ENCODE measurements around the gene CPNE6. TPM values are rescaled to one million over a fixed set of nuclear protein-coding genes. Genes with fewer than 3 reads are reported as not detected.

CPNE6 gene
- total and polyA plus RNA-seq, 2 of the 13 experiments (the other 11 are each of a cell fraction or from before 2014, with no cell fraction given), result not detected

- TF ChIP-seq ZNF503 (CRISPR knock-in tag; IDR thresholded peaks at IDR 0.05) (peak; percentile 64; the same call in 1 of the 2 replicates), MTA3 (CRISPR knock-in tag; IDR thresholded peaks at IDR 0.05) (no peak), ZNF414 (CRISPR knock-in tag; IDR thresholded peaks at IDR 0.05) (0 out of 2 replicates have a peak, but pooled peaks have one; percentile 42), KLF15 (CRISPR knock-in tag; IDR thresholded peaks at IDR 0.05; ENCODE audit: borderline replicate concordance) (peak; percentile 63; the same call in 1 of the 2 replicates), ZNF317 (CRISPR knock-in tag; IDR thresholded peaks at IDR 0.05) (no peak), NFKBIZ (CRISPR knock-in tag; IDR thresholded peaks at IDR 0.05) (no peak; the same call in 1 of the 2 replicates), GTF2F1 (IDR thresholded peaks at IDR 0.05; ENCODE audit: low read length) (no peak), ZNF652 (CRISPR knock-in tag; IDR thresholded peaks at IDR 0.05; ENCODE audit: borderline replicate concordance, low read depth) (no peak), ZKSCAN8 (CRISPR knock-in tag; IDR thresholded peaks at IDR 0.05; ENCODE audit: borderline replicate concordance) (no peak), ZNF598 (CRISPR knock-in tag; IDR thresholded peaks at IDR 0.05; ENCODE audit: borderline replicate concordance) (no peak), SUZ12 (IDR thresholded peaks at IDR 0.05; ENCODE audit: low read depth, low read length) (no peak), THYN1 (CRISPR knock-in tag; IDR thresholded peaks at IDR 0.05; ENCODE audit: borderline replicate concordance, low read depth) (0 out of 2 replicates have a peak, but pooled peaks have one; percentile 38), RAD51 (IDR thresholded peaks at IDR 0.05; ENCODE audit: borderline replicate concordance) (no peak), NCOA2 (CRISPR knock-in tag; IDR thresholded peaks at IDR 0.05) (no peak; the same call in 1 of the 2 replicates)
- TF ChIP-seq, protein P1, sequence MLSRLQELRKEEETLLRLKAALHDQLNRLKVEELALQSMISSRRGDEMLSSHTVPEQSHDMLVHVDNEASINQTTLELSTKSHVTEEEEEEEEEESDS (CRISPR knock-in tag; IDR thresholded peaks at IDR 0.05; ENCODE audit: borderline replicate concordance), result no peak
- TF ChIP-seq, protein P2, sequence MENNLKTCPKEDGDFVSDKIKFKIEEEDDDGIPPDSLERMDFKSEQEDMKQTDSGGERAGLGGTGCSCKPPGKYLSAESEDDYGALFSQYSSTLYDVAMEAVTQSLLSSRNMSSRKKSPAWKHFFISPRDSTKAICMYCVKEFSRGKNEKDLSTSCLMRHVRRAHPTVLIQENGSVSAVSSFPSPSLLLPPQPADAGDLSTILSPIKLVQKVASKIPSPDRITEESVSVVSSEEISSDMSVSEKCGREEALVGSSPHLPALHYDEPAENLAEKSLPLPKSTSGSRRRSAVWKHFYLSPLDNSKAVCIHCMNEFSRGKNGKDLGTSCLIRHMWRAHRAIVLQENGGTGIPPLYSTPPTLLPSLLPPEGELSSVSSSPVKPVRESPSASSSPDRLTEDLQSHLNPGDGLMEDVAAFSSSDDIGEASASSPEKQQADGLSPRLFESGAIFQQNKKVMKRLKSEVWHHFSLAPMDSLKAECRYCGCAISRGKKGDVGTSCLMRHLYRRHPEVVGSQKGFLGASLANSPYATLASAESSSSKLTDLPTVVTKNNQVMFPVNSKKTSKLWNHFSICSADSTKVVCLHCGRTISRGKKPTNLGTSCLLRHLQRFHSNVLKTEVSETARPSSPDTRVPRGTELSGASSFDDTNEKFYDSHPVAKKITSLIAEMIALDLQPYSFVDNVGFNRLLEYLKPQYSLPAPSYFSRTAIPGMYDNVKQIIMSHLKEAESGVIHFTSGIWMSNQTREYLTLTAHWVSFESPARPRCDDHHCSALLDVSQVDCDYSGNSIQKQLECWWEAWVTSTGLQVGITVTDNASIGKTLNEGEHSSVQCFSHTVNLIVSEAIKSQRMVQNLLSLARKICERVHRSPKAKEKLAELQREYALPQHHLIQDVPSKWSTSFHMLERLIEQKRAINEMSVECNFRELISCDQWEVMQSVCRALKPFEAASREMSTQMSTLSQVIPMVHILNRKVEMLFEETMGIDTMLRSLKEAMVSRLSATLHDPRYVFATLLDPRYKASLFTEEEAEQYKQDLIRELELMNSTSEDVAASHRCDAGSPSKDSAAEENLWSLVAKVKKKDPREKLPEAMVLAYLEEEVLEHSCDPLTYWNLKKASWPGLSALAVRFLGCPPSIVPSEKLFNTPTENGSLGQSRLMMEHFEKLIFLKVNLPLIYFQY (CRISPR knock-in tag; IDR thresholded peaks at IDR 0.05; ENCODE audit: borderline replicate concordance), result peak; percentile 64; the same call in 1 of the 2 replicates
- TF ChIP-seq, protein P3, sequence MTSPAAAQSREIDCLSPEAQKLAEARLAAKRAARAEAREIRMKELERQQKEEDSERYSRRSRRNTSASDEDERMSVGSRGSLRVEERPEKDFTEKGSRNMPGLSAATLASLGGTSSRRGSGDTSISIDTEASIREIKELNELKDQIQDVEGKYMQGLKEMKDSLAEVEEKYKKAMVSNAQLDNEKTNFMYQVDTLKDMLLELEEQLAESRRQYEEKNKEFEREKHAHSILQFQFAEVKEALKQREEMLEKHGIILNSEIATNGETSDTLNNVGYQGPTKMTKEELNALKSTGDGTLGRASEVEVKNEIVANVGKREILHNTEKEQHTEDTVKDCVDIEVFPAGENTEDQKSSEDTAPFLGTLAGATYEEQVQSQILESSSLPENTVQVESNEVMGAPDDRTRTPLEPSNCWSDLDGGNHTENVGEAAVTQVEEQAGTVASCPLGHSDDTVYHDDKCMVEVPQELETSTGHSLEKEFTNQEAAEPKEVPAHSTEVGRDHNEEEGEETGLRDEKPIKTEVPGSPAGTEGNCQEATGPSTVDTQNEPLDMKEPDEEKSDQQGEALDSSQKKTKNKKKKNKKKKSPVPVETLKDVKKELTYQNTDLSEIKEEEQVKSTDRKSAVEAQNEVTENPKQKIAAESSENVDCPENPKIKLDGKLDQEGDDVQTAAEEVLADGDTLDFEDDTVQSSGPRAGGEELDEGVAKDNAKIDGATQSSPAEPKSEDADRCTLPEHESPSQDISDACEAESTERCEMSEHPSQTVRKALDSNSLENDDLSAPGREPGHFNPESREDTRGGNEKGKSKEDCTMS (CRISPR knock-in tag; conservative IDR thresholded peaks at IDR 0.05), result no peak
These were observed 9.8 kb downstream of the CPNE6 start (continued) for GRCh38 chr14:24080888-24081738.

All from HepG2 (cell line).